H1 (cell line): ENCODE data around the gene SNORC. TPM values are rescaled to one million over a fixed set of nuclear protein-coding genes. Genes with fewer than 3 reads are reported as not detected.
A peak's percentile ranks its signal among the peaks of the same experiment; 100 is the strongest.

ENCODE experiments used
- CTCF ChIA-PET: fragments of 300-600 bp; sonication (Branson Sonifier 250); formaldehyde crosslinking; loops from one replicate; lab custom pipeline; 2021; ENCODE audit not compliant: partially characterized antibody; lab: Charles Lee
- POLR2A ChIA-PET: fragments of 300-600 bp; sonication (Branson Sonifier 250); formaldehyde crosslinking; loops from one replicate; lab custom pipeline; 2021; ENCODE audit warnings: inconsistent platforms; ENCODE audit not compliant: partially characterized antibody; lab: Charles Lee
- DNase-seq, 2 experiments: peaks; one replicate each; pipeline versions ENCODE4 v3.0.0 to v3.0.0-alpha.2; 2010 to 2022; ENCODE audit warnings: low spot score in 2 of 2, low read depth in 1 of 2, mixed read lengths in 1 of 2
- FAIRE-seq: peaks from 2 replicates; lab custom pipeline; 2011; peaks lifted over from hg19 to GRCh38; lab: Jason Lieb, UNC
- H2AFZ ChIP-seq: 2 replicates; pipeline ENCODE4 v1.8.1; 2012; ENCODE audit warnings: low read length, inconsistent platforms
- H2AK5ac ChIP-seq: 2 replicates; pipeline ENCODE4 v1.6.1; 2013; ENCODE audit warnings: low read depth, low read length
- H2BK120ac ChIP-seq: replicated peaks from 2 replicates; pipeline ENCODE3; 2013; ENCODE audit warnings: low read depth, low read length, inconsistent platforms
- H2BK12ac ChIP-seq: 2 replicates; pipeline ENCODE4 v1.6.1; 2013; ENCODE audit warnings: low read depth, low read length
- H2BK15ac ChIP-seq: 2 replicates; pipeline ENCODE4 v1.6.1; 2013; ENCODE audit warnings: low read length
- H2BK20ac ChIP-seq: 2 replicates; pipeline ENCODE4 v1.6.1; 2013; ENCODE audit warnings: low read length
- H2BK5ac ChIP-seq: 2 replicates; pipeline ENCODE4 v1.6.1; 2013; ENCODE audit warnings: low read depth, low read length
- H3K14ac ChIP-seq: 2 replicates; pipeline ENCODE4 v1.6.1; 2013; ENCODE audit warnings: inconsistent platforms; ENCODE audit not compliant: insufficient read length
- H3K18ac ChIP-seq: 2 replicates; pipeline ENCODE4 v1.6.1; 2013; ENCODE audit warnings: low read length; ENCODE audit errors: extremely low read depth
- H3K23ac ChIP-seq: 2 replicates; pipeline ENCODE4 v1.6.1; 2013; ENCODE audit warnings: inconsistent platforms; ENCODE audit not compliant: insufficient read length
- H3K23me2 ChIP-seq: 2 replicates; pipeline ENCODE4 v1.6.1; 2013; ENCODE audit warnings: low read depth, low read length
- H3K27ac ChIP-seq: 2 replicates; pipeline ENCODE4 v1.6.1; 2011; ENCODE audit warnings: low read depth, low read length, inconsistent platforms
- H3K27me3 ChIP-seq, 4 experiments: replicated peaks in 1 of 4; 1 replicate in 1 of 4; 2 replicates in 3 of 4; pipeline versions ENCODE4 v1.6.1 to v1.8.1; 2011 to 2013; ENCODE audit warnings: low read length in 3 of 4, mild to moderate bottlenecking in 3 of 4, inconsistent platforms in 2 of 4, mixed read lengths in 2 of 4, moderate library complexity in 1 of 4; ENCODE audit not compliant: control insufficient read depth in 3 of 4, insufficient read depth in 3 of 4; ENCODE audit errors: extremely low read depth in 1 of 4
- H3K36me3 ChIP-seq, 4 experiments: 2 replicates each; pipeline versions ENCODE4 v1.6.1 to v1.8.1; 2011 to 2013; ENCODE audit warnings: mild to moderate bottlenecking in 4 of 4, low read length in 3 of 4, moderate library complexity in 2 of 4, control low read depth in 1 of 4, inconsistent platforms in 1 of 4; ENCODE audit not compliant: insufficient read depth in 4 of 4, control insufficient read depth in 2 of 4
- H3K4ac ChIP-seq: replicated peaks from 2 replicates; pipeline ENCODE3; 2013; ENCODE audit warnings: low read length, low read depth, mixed read lengths, inconsistent platforms; ENCODE audit not compliant: insufficient read length
- H3K4me1 ChIP-seq, 4 experiments: replicated peaks in 1 of 4; 1 replicate in 1 of 4; 2 replicates in 3 of 4; pipeline versions ENCODE4 v1.6.1 to v1.8.1; 2011 to 2013; ENCODE audit warnings: low read length in 3 of 4, inconsistent platforms in 2 of 4, mixed read lengths in 1 of 4; ENCODE audit not compliant: insufficient read depth in 4 of 4, control insufficient read depth in 3 of 4
- H3K4me2 ChIP-seq, 2 experiments: 2 replicates each; pipeline versions ENCODE4 v1.6.1 to v1.8.1; 2011 to 2013; ENCODE audit warnings: low read depth in 2 of 2, low read length in 2 of 2, control low read depth in 1 of 2, inconsistent platforms in 1 of 2, mild to moderate bottlenecking in 1 of 2; ENCODE audit not compliant: insufficient read depth in 1 of 2
- H3K4me3 ChIP-seq, 4 experiments: fragments of 200-600, 300-600 bp in 1 of 4; sonication (generic), shearing (Covaris generic), sonication (Bioruptor Twin) in 1 of 4; 2 replicates each; pipeline versions ENCODE4 v1.5.1 to v1.8.1; 2011 to 2016; ENCODE audit warnings: low read length in 4 of 4, low read depth in 3 of 4, control low read depth in 2 of 4, inconsistent platforms in 2 of 4, mild to moderate bottlenecking in 2 of 4, mixed read lengths in 1 of 4, moderate library complexity in 1 of 4; ENCODE audit not compliant: insufficient read depth in 2 of 4; ENCODE audit errors: extremely low read depth in 1 of 4
- H3K56ac ChIP-seq: replicated peaks from 2 replicates; pipeline ENCODE3; 2013; ENCODE audit warnings: low read depth, mild to moderate bottlenecking, mixed read lengths, low read length, inconsistent platforms; ENCODE audit not compliant: insufficient read length
- H3K79me1 ChIP-seq: 2 replicates; pipeline ENCODE4 v1.6.1; 2013; ENCODE audit warnings: low read depth, low read length, control low read depth
- H3K79me2 ChIP-seq, 2 experiments: 2 replicates each; pipeline versions ENCODE4 v1.6.1 to v1.8.1; 2012 to 2013; ENCODE audit warnings: low read length in 2 of 2, mild to moderate bottlenecking in 2 of 2, inconsistent platforms in 1 of 2; ENCODE audit not compliant: insufficient read depth in 2 of 2, control insufficient read depth in 1 of 2
- H3K9ac ChIP-seq, 4 experiments: replicated peaks in 1 of 4; 1 replicate in 1 of 4; 2 replicates in 3 of 4; pipeline versions ENCODE4 v1.6.1 to v1.8.1; 2011 to 2013; ENCODE audit warnings: low read depth in 3 of 4, low read length in 3 of 4, control low read depth in 2 of 4, mild to moderate bottlenecking in 2 of 4, moderate library complexity in 2 of 4, inconsistent platforms in 1 of 4; ENCODE audit errors: extremely low read depth in 1 of 4
- H3K9me3 ChIP-seq, 2 experiments: 2 replicates each; pipeline versions ENCODE4 v1.6.1 to v1.8.1; 2012 to 2013; ENCODE audit warnings: mild to moderate bottlenecking in 2 of 2, moderate library complexity in 2 of 2, control low read depth in 1 of 2, inconsistent platforms in 1 of 2, low read depth in 1 of 2, low read length in 1 of 2, mixed read lengths in 1 of 2; ENCODE audit not compliant: insufficient read depth in 2 of 2
- H4K20me1 ChIP-seq, 2 experiments: replicated peaks in 1 of 2; 2 replicates each; pipeline versions ENCODE3 to v1.8.1; 2011 to 2013; ENCODE audit warnings: inconsistent platforms in 2 of 2, low read length in 2 of 2, mild to moderate bottlenecking in 1 of 2; ENCODE audit not compliant: insufficient read depth in 2 of 2, control insufficient read depth in 1 of 2
- H4K5ac ChIP-seq: 2 replicates; pipeline ENCODE4 v1.6.1; 2013; ENCODE audit warnings: low read length, low read depth, mixed read lengths, inconsistent platforms; ENCODE audit not compliant: insufficient read length
- H4K8ac ChIP-seq: 2 replicates; pipeline ENCODE4 v1.8.0; 2013; ENCODE audit warnings: mild to moderate bottlenecking, moderate library complexity, low read length, inconsistent platforms; ENCODE audit not compliant: insufficient read depth; ENCODE audit errors: extremely low read depth
- H4K91ac ChIP-seq: replicated peaks from 2 replicates; pipeline ENCODE3; 2013; ENCODE audit warnings: low read length, mixed read lengths, inconsistent platforms; ENCODE audit not compliant: insufficient read length
- BRCA1 ChIP-seq: IDR thresholded peaks from 2 replicates; pipeline ENCODE4 v1.6.1; 2012; ENCODE audit warnings: low read depth, low read length, improper control_type of control experiment
- RAD21 ChIP-seq, 2 experiments: IDR thresholded peaks in 1 of 2; conservative IDR thresholded peaks in 1 of 2; 2 replicates each; pipeline ENCODE4 v1.6.1; 2011; ENCODE audit warnings: low read depth in 2 of 2, low read length in 2 of 2, improper control_type of control experiment in 1 of 2, inconsistent platforms in 1 of 2, mild to moderate bottlenecking in 1 of 2, moderate library complexity in 1 of 2
- WGBS, 2 experiments: shearing (Covaris generic) in 1 of 2; methylation state at CpG; one replicate each; pipeline versions ENCODE4 v1.1.6 to v1.1.7; 2013 to 2015; ENCODE audit warnings: low lambda C conversion rate in 2 of 2, mixed read lengths in 2 of 2, inconsistent platforms in 1 of 2, low coverage in 1 of 2, missing lambda C conversion rate in 1 of 2; ENCODE audit not compliant: insufficient replicate concordance in 2 of 2, insufficient coverage in 1 of 2, insufficient read length in 1 of 2; ENCODE audit errors: extremely low coverage in 1 of 2, missing lambda C conversion rate in 1 of 2; 5-methylcytosine and 5-hydroxymethylcytosine counted together
- polyA plus RNA-seq, 7 experiments: library from polyadenylated mRNA; depleted of rRNA in 3 of 7; stranded (reverse) in 5 of 7; unstranded in 2 of 7; fragments of >200 nt in 5 of 7; fragments of 200-250 nt in 2 of 7; gene quantifications; 1 replicate in 5 of 7; 2 replicates in 1 of 7; 4 replicates in 1 of 7; pipeline versions ENCODE4 v1.2.1 to v1.2.3, GENCODE V29; 2011 to 2013; ENCODE audit warnings: missing spikeins in 2 of 7, mixed read lengths in 2 of 7
- total RNA-seq: library from RNA; stranded (reverse); fragmentation: NEBNext Ultra II Directional; extraction: Animal tissue kit (Norgen Biotek cat#: 25700); gene quantifications from 2 replicates; pipeline ENCODE4 v1.2.1, GENCODE V29; 2021
- TF ChIP-seq, protein P1 (sequence below): IDR thresholded peaks from 2 replicates; pipeline ENCODE4 v1.6.1; 2012; ENCODE audit warnings: low read length, inconsistent platforms
- TF ChIP-seq, protein P2 (sequence below), 3 experiments: IDR thresholded peaks; 1 replicate in 2 of 3; 2 replicates in 1 of 3; pipeline versions ENCODE4 v1.5.1 to v1.6.1; 2011; ENCODE audit warnings: low read length in 3 of 3, mild to moderate bottlenecking in 3 of 3, inconsistent platforms in 2 of 3, low read depth in 1 of 3, moderate library complexity in 1 of 3; ENCODE audit not compliant: insufficient read depth in 1 of 3; ENCODE audit errors: control extremely low read depth in 1 of 3

Gene SNORC
- total and polyA plus RNA-seq, 2 of the 8 experiments (the other 6 are each of a cell fraction or from before 2014, with no cell fraction given) = 1.6 to 1.8 TPM

DNA sequence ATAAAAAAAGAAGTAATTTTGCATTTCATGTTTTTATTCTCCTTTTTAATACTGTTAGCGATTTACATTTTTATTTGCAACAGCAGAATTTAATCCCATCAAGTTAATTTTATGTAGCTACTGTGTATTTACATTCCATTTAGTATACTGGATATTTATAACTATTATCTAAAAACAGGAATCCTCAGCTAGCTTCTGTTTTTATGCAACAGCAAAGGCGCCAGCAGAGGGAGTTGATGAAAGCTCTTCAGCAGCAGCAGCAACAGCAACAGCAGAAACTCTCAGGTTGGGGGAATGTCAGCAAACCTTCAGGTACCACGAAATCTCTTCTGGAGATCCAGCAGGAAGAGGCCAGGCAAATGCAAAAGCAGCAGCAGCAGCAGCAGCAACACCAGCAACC is 26.2 kb upstream of the SNORC start:
- no peak overlapping the region for H2AK5ac ChIP-seq
- ChIA-PET POLR2A (no interaction called here), CTCF (interaction anchor here (0.8 to 3.3 kb wide), 6 partner anchors 10 to 223 kb away, joined by 3 to 18 read pairs (median 3); partner anchors contain the start of gene SNORC)
- no peak overlapping the region for H3K14ac ChIP-seq
- H4K91ac ChIP-seq = no peak overlapping the region
- H3K4me3 ChIP-seq = no peak overlapping the region
- no peak overlapping the region for H4K8ac ChIP-seq
- H2BK5ac ChIP-seq = no peak overlapping the region
- H4K5ac ChIP-seq = no peak overlapping the region
- no peak overlapping the region for H3K23ac ChIP-seq
- H2AFZ ChIP-seq = no peak overlapping the region
- no peaks in the 10 kb centered on the region for H4K20me1 ChIP-seq
- FAIRE-seq (no peak), DNase-seq (no peak)
- TF ChIP-seq, protein P1, sequence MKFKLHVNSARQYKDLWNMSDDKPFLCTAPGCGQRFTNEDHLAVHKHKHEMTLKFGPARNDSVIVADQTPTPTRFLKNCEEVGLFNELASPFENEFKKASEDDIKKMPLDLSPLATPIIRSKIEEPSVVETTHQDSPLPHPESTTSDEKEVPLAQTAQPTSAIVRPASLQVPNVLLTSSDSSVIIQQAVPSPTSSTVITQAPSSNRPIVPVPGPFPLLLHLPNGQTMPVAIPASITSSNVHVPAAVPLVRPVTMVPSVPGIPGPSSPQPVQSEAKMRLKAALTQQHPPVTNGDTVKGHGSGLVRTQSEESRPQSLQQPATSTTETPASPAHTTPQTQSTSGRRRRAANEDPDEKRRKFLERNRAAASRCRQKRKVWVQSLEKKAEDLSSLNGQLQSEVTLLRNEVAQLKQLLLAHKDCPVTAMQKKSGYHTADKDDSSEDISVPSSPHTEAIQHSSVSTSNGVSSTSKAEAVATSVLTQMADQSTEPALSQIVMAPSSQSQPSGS = no peak
- TF ChIP-seq, protein P2, sequence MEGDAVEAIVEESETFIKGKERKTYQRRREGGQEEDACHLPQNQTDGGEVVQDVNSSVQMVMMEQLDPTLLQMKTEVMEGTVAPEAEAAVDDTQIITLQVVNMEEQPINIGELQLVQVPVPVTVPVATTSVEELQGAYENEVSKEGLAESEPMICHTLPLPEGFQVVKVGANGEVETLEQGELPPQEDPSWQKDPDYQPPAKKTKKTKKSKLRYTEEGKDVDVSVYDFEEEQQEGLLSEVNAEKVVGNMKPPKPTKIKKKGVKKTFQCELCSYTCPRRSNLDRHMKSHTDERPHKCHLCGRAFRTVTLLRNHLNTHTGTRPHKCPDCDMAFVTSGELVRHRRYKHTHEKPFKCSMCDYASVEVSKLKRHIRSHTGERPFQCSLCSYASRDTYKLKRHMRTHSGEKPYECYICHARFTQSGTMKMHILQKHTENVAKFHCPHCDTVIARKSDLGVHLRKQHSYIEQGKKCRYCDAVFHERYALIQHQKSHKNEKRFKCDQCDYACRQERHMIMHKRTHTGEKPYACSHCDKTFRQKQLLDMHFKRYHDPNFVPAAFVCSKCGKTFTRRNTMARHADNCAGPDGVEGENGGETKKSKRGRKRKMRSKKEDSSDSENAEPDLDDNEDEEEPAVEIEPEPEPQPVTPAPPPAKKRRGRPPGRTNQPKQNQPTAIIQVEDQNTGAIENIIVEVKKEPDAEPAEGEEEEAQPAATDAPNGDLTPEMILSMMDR (IDR thresholded peaks at IDR 0.05; ENCODE audit: control extremely low read depth in 1 of 3, insufficient read depth in 1 of 3, low read depth in 1 of 3, low read length in 3 of 3) = peak in 2 of 3 experiments; percentile 4 to 8; a peak in 3 of 4 replicates
- TF ChIP-seq RAD21 (IDR thresholded peaks at IDR 0.05 in 1 of 2, conservative IDR thresholded peaks at IDR 0.05 in 1 of 2; ENCODE audit: low read depth in 2 of 2, low read length in 2 of 2) (0 out of 4 replicates have a peak, but pooled peaks of 1 of the 2 experiments have one; percentile 8), BRCA1 (no peak)
- H3K23me2 ChIP-seq = no peaks in the 10 kb centered on the region
- H2BK15ac ChIP-seq = no peak overlapping the region
- H3K56ac ChIP-seq = no peak overlapping the region
- no peaks in the 10 kb centered on the region for H3K9me3 ChIP-seq
- no peak overlapping the region for H2BK20ac ChIP-seq
- no peak overlapping the region for H3K4me2 ChIP-seq
- no peak overlapping the region for H2BK120ac ChIP-seq
- no peaks in the 10 kb centered on the region for H3K27me3 ChIP-seq
- no peaks in the 10 kb centered on the region for H3K79me2 ChIP-seq
- H3K18ac ChIP-seq = no peak overlapping the region
- no peaks in the 10 kb centered on the region for H3K79me1 ChIP-seq
- H3K36me3 ChIP-seq = peaks cover 11 to 73% (median 46%) of the 10 kb centered on the region in 4 experiments
- 85% methylated on average over 3 of the region's 3 CpGs; no CpG with 5 or more reads in 1 of the 2 experiments for WGBS, 2 experiments
- H3K9ac ChIP-seq = no peak overlapping the region
- H3K4ac ChIP-seq = no peak overlapping the region
- no peak overlapping the region for H3K27ac ChIP-seq
- no peaks in the 10 kb centered on the region for H3K4me1 ChIP-seq
- no peak overlapping the region for H2BK12ac ChIP-seq
